ENCODE results near the gene RTP5.
A peak's percentile ranks its signal among the peaks of the same experiment; 100 is the strongest.

The RTP5 gene

DNA sequence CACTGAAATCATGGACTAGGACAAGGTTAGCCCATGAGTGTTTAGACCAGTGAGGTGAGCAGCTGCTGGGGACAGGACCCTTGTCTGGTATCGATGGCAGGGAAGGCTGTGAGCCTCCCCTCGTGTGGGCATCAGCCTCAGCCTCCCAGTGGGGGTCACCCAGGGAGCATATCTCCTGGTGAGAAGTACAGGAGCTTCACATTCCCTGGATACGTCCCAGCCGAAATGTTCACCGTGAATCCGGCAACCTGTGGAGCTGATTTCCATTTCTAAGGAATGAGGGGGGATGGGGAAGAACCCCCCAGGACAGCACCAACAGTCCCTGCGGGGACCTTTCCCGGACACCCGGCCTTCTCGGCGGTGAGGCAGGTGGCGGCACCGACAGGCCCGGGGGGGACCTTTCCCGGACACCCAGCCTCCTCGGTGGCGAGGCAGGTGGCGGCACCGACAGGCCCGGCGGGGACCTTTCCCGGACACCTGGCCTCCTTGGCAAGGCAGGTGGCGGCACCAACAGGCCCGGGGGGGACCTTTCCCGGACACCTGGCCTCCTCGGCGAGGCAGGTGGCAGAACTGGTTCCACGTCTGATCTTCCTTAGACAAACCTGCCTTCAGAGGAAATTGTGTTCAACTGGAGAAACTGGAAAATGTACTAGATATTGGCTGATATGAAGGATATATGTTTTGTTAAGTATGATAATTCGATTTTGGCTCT, 21.2 kb downstream of the RTP5 start:
- no peak for DNase-seq

GRCh38 chr2:241891315-241891987, 21.9 kb downstream of the RTP5 start:
- no peak for DNase-seq

GRCh38 chr2:241891988-241892298, 22.4 kb downstream of the RTP5 start:
- DNase-seq, result no peak

GRCh38 chr2:241892299-241893137, 23.0 kb downstream of the RTP5 start:
- no peak for DNase-seq

- no peak for DNase-seq
These were observed 23.7 kb downstream of the RTP5 start for GRCh38 chr2:241893265-241893664.

DNA sequence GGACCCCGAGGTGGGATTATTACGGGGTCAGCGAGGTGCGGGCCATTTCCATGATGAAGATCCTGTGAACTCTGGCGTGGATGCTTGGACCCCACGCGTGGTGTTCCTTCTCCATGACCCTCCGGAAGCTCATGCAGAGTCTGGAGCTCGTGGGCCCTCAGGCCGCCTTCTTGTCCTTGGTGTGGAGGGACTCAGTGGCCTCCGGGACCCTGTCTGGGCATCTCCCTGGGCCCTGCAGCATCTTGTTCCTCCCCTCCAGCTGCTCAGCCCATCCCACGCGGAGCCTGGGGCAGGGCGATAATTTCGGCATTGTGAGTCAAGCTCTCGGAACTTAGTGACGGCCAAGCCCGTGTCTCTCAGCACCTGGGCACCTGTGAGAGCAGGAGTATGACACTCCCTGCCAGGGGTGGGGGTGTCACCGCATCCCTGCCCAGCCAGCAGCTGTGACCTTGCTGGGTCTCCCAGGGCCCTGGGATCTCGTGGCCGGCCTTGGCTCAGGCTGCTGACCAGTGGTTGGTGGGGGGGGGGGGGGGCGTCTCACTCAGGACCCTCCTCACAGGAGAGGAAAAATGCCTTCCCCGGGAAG, 24.6 kb downstream of the RTP5 start:
- DNase-seq, result no peak

GRCh38 chr2:241894681-241895426, 25.3 kb downstream of the RTP5 start:
- no peak for DNase-seq

DNA sequence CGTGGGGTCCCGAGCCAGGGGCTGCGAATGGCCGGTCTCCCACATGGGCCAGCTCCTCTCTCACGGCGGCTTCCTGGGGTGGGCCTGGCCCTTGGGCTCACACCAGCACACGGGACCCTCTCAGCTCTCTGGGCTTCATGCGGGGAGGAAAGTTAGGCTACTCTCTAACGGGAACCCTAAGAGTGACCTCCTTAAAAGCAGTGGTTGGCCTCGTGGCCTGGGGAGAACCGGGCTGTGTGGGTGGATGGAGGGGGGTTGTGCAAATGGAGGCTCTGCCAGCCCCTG, 25.8 kb downstream of the RTP5 start:
- no peak for DNase-seq

- peak; percentile 11 for DNase-seq
These were observed 26.4 kb downstream of the RTP5 start for GRCh38 chr2:241895712-241896641.

- DNase-seq, result no peak
These were observed 27.2 kb downstream of the RTP5 start for GRCh38 chr2:241896746-241897201.

GRCh38 chr2:241897231-241897916, 27.8 kb downstream of the RTP5 start:
- no peak for DNase-seq

DNA sequence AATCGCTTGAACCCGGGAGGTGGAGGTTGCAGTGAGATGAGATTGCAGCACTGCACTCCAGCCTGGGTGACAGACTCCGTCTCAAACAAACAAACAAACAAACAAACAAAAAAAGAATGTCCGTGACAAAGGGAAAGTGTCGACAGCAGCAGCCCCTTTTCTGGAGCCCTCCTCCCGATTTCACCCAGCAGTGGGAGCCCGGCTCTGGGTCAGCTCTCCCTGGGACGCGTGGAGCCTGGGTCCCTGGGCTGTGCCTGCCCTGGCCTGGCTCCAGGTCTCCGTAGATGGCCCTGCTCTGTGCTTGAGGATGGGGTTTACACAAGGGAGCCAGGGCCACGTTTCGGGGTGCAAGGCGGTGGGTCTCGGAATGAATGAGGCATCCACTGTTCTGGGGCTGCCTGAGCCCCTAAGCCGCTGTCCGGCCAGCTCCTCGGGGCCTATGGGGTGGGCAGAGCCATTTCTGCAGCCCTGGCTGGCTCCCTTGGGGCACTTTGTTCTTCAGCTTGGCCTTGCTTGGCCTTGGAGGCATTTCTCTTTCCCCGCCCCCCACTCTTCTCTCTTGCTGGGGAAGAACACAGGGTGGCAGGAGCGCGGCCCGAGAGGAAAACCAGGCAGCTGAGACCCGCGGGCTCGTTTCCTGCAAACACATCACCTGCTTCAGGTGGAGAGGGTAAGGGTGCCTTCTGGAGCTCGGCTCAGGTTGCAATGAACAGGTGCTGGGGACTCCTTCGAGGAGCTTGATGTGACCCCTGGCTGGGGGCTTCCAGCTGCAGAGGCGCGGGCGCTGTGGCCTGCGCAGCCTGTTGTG, 29.1 kb downstream of the RTP5 start:
- no peak for DNase-seq

DNA sequence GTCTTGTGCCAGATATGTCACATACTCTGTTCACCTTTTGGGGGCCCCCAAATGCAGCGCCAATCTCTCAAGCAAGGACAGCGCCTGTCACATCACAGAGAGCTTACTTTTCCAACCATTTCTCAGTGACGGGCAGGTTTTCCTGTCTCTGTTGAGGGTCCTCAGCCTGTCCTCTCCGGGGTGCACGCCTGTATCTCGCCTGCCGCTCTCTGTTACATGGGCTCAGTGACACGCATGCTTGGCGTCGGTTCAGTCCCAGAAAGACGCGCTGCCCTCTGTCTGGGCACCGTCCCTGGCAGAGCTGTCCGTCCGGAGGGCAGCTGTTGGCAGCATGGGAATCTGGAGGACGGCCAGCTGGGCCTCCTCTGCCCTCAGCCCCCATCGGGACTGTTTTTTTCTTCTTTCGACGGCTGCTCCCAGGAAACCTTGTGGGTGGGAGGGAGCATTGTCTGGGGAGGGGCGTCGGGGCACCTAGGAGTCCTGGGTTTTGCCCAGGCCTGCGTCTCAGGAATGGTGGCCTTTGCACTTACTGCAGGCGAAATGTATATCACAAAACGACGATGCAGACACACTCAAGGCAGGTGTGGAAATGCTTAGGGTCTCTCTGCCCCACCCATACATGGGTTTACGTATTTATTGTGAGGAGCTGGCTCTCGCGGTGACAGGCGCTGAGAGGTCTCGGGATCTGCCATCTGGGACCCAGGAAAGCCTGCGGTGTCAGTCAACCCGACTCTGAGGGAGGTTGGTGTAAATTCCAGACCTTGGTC, 30.9 kb downstream of the RTP5 start:
- DNase-seq, result no peak

- no peak for DNase-seq
These were observed 31.5 kb downstream of the RTP5 start for GRCh38 chr2:241901018-241901380.

DNA sequence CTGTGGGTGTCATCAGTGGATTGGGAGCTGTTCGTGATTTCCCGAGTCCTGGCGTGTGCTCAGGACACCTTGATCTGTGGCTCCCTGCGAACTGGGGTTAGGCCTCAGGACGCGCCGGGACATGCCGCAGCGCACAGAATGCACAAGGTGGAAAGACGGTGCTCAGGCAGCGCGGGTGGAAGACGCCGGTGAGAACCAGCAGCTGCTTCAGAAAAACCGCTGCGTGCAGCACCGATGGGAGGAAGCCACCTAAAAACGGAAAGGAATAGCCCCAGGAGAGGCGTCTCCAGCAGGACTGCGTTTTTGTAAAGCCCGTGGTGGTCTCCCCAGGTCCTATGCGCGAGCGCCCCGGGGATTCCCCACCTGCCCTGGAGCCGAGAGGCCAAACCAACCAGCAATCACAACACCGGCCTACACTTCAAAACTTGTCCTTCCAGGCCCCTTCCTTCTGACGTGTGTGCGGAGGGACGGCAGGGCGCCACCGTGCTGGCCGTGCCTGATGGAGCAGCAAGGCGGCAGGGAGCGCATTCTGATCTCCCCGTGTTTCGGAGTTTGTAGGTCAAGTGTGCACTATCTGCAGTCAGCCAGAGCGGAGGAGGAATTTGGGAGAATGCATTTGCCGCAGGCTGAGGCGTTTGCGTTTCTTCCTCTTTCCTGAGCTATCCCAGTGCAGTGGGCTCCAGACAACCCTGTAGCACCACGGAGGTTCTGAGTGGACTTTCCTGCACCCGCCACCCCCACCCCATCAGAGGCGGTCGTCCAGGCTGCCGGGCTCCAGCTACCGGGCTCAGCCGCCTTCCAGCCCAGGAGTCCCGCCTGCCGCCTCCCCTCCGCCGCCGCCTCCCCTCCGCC, 32.2 kb downstream of the RTP5 start:
- DNase-seq, result no peak

GRCh38 chr2:241902357-241902991, 32.9 kb downstream of the RTP5 start:
- DNase-seq, result no peak

DNA sequence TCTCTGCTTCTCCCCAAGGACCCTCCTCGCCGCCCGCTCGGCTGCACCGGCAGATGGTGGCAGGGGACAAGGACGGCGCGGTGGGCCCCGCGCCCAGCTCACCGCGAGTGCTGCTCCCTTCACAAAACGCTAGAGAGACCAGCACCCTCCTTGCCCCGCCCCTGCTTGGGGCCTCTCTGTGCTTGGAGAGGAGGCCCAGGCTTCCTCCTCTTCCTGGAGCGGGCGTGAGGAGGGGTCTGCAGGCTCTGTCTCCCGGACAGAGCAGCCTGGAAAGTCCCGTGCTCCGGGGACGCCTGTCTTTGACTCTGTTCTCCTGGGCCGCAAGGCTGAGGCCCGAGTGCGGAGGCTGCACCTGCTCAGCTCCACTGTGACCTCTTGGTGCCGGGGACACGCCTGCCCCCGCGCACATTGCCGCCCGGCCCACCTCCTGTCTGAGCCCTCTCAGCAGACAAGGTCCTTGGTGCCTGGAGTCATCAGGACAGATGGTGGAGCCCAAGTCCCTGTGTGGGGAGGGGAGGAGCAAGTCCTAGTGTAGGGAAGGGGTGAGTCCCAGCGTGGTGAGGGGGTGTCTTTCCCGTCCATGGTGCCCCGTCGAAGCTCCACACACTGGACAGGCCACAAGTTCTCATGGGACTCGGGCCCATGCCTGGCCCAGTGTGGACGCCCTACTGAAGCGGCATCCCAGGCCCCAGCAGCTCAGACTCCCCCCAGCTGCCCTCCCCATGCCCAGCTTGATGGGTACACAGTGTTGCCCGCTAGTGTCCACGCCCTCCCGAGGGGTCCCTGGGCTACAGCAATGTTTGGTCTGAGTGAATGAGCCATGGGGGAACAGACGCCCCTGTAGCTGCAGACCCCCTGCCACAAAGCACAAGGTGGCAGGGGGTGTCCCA, 33.8 kb downstream of the RTP5 start:
- peak; percentile 85 for DNase-seq
